Measurements from ENCODE around the gene PHGDH.
"Not testable (repeated sequence)": the region's sequence is repeated elsewhere in the genome, so short reads cannot be mapped to it uniquely, and the experiment has no call there.

The PHGDH gene

DNA sequence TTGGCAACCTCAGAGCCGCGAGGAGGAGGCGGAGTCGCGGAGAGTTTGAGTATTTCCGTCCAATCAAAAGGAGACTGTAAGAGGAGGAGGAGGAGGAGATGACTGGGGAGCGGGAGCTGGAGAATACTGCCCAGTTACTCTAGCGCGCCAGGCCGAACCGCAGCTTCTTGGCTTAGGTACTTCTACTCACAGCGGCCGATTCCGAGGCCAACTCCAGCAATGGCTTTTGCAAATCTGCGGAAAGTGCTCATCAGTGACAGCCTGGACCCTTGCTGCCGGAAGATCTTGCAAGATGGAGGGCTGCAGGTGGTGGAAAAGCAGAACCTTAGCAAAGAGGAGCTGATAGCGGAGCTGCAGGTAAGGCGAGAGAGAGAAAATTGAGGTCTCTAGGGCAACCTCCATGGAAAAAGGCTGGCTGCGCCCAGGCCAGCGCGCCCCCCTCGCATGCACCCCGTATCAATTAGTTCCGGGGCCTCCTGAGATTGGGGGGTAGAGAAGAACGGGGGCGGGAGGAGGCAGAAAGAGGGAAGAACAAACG, at the start of gene PHGDH:
PHGDH (plus strand) TSS at position 131 of the 538 bp plus-strand sequence; CDS start at position 220, 89 bp downstream.
- peak; percentile 26 for DNase-seq (ENCODE audit: low spot score)

DNA sequence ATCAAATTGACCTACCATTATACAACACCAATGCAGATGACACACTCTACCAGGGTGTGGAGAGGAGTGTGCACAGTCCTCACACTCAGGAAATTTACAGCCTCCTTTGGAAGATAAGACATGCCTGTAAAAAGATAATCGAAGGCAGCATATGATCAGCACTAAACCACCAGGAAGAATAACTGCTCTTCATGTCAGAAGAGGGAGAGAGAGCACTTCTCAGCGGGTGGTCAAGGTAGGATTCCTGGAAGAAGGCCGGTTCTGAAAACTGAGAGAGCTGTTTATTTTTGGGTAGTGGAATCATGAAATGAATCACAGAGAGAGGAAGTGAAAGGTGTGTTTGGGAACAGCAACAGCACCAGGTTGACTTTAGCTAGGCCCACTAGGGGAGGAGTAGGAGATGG, 49.7 kb upstream of the PHGDH start:
- DNase-seq (ENCODE audit: low spot score): no peak

- DNase-seq (ENCODE audit: low spot score): no peak
Observed at GRCh38 chr1:119664067-119664466, 47.7 kb upstream of the PHGDH start.

GRCh38 chr1:119667173-119667572, 44.6 kb upstream of the PHGDH start:
- no peak for DNase-seq (ENCODE audit: low spot score)

DNA sequence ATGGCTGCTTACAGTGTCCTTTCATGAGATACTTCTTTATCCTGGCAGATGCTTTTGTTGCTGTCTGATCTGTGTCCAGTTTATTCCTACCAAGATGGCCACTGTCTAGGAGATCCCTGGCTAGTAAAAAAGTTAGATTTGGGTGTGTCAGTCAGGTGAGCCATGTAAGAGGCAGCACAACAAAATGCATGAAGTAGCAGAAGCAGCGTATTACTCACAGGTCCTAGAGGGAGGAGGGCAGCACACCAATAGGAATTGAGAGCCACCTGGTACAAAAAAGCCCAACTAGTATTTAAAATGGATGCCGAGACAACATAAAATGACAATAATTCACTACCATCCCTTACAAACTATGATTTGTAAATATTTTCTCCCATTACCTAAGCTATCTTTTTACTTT, 40.8 kb upstream of the PHGDH start:
- no peak for DNase-seq (ENCODE audit: low spot score)

DNA sequence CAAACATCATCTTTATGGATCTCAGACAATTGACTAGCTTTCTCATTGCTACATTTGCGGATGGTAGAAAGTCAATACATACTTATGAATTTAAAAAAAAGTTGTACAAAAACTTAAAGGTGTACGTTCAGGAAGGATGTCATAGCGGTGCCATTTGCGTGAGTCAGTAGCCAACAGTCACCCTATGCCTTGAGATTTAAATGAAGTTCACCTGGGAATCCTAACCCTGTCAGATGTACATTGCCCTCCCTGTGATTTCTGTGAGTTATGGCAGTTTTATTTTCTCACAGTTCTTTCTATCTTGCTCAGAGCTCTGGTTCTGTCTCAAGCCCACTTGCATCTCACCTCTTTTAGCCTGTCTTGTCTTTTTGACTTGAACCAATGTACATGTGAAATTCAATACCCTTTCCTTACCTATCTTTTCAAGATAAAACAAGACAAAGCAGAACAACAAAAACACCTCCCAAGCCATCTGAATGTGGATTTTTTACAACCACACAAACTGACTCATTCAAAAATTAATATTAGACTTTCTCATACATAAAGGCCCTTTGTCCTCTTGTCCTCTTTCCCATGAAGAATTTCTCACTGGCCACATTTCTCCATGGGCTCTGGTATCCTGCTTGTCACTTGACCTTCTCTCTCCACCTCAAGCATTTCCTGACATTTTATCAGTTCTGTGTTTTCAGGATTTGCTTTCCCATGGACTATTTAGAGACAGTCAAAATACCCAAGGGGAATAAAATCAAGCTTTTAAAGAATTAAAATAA, 38.4 kb upstream of the PHGDH start:
- DNase-seq (ENCODE audit: low spot score): peak; percentile 56

GRCh38 chr1:119674111-119674526, 37.6 kb upstream of the PHGDH start:
- peak; percentile 51 for DNase-seq (ENCODE audit: low spot score)

- peak; percentile 65 for DNase-seq (ENCODE audit: low spot score)
Observed at GRCh38 chr1:119674835-119675289, 36.9 kb upstream of the PHGDH start.

GRCh38 chr1:119675349-119676345, 36.1 kb upstream of the PHGDH start:
- DNase-seq (ENCODE audit: low spot score): peak; percentile 91

DNA sequence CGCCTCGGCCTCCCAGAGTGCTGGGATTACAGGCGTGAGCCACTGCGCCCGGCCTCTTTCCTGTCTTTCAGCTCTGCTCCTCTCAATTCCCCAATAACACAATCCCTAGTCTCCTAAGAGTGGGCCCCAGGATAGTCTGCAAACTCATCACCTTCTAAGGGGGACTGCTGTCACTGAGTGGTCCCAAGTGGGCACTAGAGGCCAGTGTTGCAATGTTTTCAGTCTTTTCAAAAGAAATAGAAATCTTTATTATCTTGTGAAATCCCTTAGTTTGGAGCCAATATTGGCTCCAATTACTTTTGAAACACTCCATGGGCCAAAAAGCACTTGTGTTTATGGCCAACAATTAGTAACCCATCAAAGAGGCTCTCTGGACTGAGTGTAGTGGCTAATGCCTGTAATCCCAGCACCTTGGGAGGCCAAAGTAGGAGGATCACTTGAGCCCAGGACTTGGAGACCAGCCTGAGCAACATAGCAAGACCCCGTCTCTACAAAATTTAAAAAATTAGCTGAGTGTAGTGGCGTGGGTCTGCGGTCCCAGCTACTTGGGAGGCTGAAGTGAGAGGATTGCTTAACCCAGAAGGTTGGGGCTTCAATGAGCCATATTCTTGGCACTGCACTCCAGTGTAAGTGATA, 35.0 kb upstream of the PHGDH start:
- DNase-seq (ENCODE audit: low spot score): no peak

- DNase-seq (ENCODE audit: low spot score): no peak
Observed at GRCh38 chr1:119679223-119679622, 32.5 kb upstream of the PHGDH start.

DNA sequence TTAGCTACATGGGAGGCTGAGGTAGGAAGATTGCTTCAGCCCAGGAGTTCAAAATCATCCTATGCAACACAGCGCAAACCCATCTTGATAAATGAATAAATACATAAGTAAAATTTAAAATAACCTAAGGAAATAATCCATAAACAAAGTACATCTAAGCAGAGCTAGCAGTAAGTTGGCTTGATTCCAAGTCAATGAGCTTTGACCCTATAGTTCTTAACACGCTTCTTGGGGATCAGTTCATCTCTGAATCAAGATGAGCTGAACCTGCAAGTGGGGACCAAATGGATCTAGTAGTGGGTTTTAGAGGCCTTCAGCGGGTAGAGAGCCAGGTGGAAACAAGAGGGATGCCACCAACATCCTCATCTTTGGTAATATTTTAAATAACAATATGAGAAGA, 31.5 kb upstream of the PHGDH start:
- DNase-seq (ENCODE audit: low spot score): no peak

GRCh38 chr1:119680723-119681122, 31.0 kb upstream of the PHGDH start:
- DNase-seq (ENCODE audit: low spot score): no peak

GRCh38 chr1:119681560-119681959, 30.2 kb upstream of the PHGDH start:
- no peak for DNase-seq (ENCODE audit: low spot score)

DNA sequence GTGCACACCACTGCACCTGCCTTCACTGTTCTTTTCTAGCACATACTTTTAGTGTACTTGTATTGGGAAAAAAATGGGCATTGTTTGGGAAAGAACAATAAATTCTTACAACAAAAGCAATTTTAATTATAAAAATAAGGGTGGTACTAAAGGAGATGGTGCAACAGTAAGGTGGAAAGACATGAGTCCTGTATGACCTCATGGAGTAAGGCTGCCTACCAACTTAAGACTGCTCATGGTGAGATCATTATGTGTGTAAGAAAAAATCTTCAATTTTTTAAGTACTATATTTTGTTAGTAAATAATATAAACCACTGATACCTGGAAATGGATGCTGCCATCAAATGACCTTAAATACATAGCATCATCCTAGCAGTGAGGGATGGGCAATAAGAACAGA, 29.6 kb upstream of the PHGDH start:
- DNase-seq (ENCODE audit: low spot score): no peak

DNA sequence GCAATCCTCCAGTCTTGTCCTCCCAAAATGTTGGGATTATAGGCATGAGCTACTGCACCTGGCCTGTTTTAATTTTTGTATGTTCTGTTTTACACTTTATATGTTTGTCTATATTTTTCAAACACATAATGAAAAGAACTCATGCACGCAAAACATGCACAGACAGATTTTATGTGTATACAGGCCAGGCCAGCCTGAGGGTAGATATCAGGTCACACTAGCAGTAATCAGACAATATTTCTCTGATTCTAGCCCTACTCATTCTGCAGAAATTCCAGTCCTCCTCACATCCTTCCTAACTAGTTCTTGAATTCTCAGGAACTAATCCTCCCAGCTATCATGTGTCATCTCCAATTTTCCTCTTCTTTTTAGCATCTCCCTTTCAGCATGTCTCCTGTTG, 27.8 kb upstream of the PHGDH start:
- DNase-seq (ENCODE audit: low spot score): no peak

- no peak for DNase-seq (ENCODE audit: low spot score)
Observed at GRCh38 chr1:119686661-119687060, 25.1 kb upstream of the PHGDH start.

DNA sequence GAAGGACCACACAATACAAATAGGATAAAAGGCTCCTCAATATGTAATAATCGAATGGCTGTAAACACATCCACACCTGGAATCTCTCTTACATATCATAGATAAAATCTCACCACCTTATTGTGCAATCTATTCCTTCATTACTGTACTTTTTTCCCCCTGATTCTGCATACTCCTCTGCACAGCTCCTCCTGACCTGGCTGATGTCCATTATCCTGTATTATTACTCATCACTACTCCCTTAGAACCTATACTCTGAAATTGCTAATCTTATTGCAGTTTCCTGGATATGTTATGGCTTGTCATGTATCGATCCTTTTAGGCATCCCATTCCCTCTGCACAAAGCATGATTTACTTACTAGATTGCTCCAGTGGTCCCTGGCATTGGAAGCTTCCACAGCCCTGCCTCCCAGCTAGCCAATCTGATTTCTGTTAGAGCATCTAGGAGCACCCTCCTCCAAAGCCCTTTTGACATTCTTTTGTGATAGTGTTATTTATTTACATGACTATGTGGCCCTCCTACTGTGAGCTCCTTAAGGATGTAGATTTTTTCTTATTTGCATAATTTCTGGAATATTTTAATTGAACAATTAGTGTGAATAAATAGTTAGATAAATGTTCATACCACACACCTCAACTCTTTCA, 24.2 kb upstream of the PHGDH start:
- DNase-seq (ENCODE audit: low spot score): no peak

- no peak for DNase-seq (ENCODE audit: low spot score)
Observed at GRCh38 chr1:119688810-119689209, 22.9 kb upstream of the PHGDH start.

DNA sequence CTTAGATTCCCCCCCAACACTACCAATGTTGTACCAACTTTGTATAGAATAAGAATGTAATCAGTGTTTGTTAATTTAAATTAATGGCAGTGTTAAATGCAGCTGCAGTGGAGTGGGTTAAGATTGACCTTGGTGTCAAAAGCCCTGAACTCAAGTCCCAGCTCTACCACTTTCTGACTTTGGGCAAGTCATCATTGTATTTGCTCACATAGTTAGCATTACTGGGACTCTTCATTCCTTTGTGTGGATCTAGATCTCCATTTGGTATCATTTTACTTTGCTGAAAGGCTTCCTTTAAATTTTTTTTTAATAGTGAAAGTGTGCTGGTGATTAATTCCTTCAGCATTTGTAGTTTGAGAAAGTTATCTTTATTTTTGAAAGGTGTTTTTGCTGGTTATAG, 22.2 kb upstream of the PHGDH start:
- DNase-seq (ENCODE audit: low spot score): no peak

DNA sequence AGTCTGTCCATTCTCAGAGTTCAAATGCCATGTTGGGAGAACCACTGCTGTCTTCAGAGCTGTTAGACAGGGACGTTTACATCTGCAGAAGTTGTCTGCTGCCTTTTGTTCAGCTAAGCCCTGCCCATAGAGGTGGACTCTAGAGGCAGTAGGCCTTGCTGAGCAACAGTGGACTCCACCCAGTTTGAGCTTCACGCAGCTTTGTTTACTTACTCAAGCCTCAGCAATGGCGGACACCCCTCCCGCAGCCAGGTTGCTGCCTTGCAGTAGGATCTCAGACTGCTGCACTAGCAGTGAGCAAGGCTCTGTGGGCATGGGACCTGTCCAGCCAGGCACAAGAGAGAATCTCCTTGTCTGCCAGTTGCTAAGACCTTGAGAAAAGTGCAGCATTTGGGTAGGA, 14.9 kb upstream of the PHGDH start:
- DNase-seq (ENCODE audit: low spot score): not testable (repeated sequence)

DNA sequence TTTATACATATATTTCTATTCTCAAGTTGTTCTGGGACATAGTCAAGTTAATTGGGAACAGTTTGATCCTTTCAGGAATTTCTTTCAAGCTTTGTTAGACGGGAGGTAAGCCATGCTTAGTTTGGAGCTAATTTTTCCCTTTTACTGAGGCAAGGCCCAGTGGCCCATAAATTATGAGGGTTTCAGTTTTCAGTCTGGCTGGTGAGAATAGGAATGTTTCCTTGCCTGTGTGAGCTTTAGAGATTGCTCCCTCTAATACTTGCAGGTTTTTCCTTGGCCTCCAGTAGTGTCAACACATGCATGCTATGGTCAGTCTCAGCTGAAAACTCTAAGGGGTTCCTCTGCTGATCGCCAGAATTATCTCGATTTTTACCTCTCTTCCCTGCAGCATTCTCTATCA, 14.1 kb upstream of the PHGDH start:
- DNase-seq (ENCODE audit: low spot score): no peak

Data from kidney capillary endothelial cell (primary cell).